H1 (cell line): ENCODE results near the gene PPP2R2D. TPM values are rescaled to one million over a fixed set of nuclear protein-coding genes. Genes with fewer than 3 reads are reported as not detected.

ENCODE experiments used
- CTCF ChIA-PET: fragments of 300-600 bp; sonication (Branson Sonifier 250); formaldehyde crosslinking; loops from one replicate; lab custom pipeline; 2021; ENCODE audit not compliant: partially characterized antibody; lab: Charles Lee
- POLR2A ChIA-PET: fragments of 300-600 bp; sonication (Branson Sonifier 250); formaldehyde crosslinking; loops from one replicate; lab custom pipeline; 2021; ENCODE audit warnings: inconsistent platforms; ENCODE audit not compliant: partially characterized antibody; lab: Charles Lee
- DNase-seq, 2 experiments: peaks; one replicate each; pipeline versions ENCODE4 v3.0.0 to v3.0.0-alpha.2; 2010 to 2022; ENCODE audit warnings: low spot score in 2 of 2, low read depth in 1 of 2, mixed read lengths in 1 of 2
- FAIRE-seq: peaks from 2 replicates; lab custom pipeline; 2011; peaks lifted over from hg19 to GRCh38; lab: Jason Lieb, UNC
- H2AFZ ChIP-seq: 2 replicates; pipeline ENCODE4 v1.8.1; 2012; ENCODE audit warnings: low read length, inconsistent platforms
- H2AK5ac ChIP-seq: 2 replicates; pipeline ENCODE4 v1.6.1; 2013; ENCODE audit warnings: low read depth, low read length
- H2BK120ac ChIP-seq: replicated peaks from 2 replicates; pipeline ENCODE3; 2013; ENCODE audit warnings: low read depth, low read length, inconsistent platforms
- H2BK12ac ChIP-seq: 2 replicates; pipeline ENCODE4 v1.6.1; 2013; ENCODE audit warnings: low read depth, low read length
- H2BK15ac ChIP-seq: 2 replicates; pipeline ENCODE4 v1.6.1; 2013; ENCODE audit warnings: low read length
- H2BK20ac ChIP-seq: 2 replicates; pipeline ENCODE4 v1.6.1; 2013; ENCODE audit warnings: low read length
- H2BK5ac ChIP-seq: 2 replicates; pipeline ENCODE4 v1.6.1; 2013; ENCODE audit warnings: low read depth, low read length
- H3K14ac ChIP-seq: 2 replicates; pipeline ENCODE4 v1.6.1; 2013; ENCODE audit warnings: inconsistent platforms; ENCODE audit not compliant: insufficient read length
- H3K18ac ChIP-seq: 2 replicates; pipeline ENCODE4 v1.6.1; 2013; ENCODE audit warnings: low read length; ENCODE audit errors: extremely low read depth
- H3K23ac ChIP-seq: 2 replicates; pipeline ENCODE4 v1.6.1; 2013; ENCODE audit warnings: inconsistent platforms; ENCODE audit not compliant: insufficient read length
- H3K23me2 ChIP-seq: 2 replicates; pipeline ENCODE4 v1.6.1; 2013; ENCODE audit warnings: low read depth, low read length
- H3K27ac ChIP-seq: 2 replicates; pipeline ENCODE4 v1.6.1; 2011; ENCODE audit warnings: low read depth, low read length, inconsistent platforms
- H3K27me3 ChIP-seq, 4 experiments: replicated peaks in 1 of 4; 1 replicate in 1 of 4; 2 replicates in 3 of 4; pipeline versions ENCODE4 v1.6.1 to v1.8.1; 2011 to 2013; ENCODE audit warnings: low read length in 3 of 4, mild to moderate bottlenecking in 3 of 4, inconsistent platforms in 2 of 4, mixed read lengths in 2 of 4, moderate library complexity in 1 of 4; ENCODE audit not compliant: control insufficient read depth in 3 of 4, insufficient read depth in 3 of 4; ENCODE audit errors: extremely low read depth in 1 of 4
- H3K36me3 ChIP-seq, 4 experiments: 2 replicates each; pipeline versions ENCODE4 v1.6.1 to v1.8.1; 2011 to 2013; ENCODE audit warnings: mild to moderate bottlenecking in 4 of 4, low read length in 3 of 4, moderate library complexity in 2 of 4, control low read depth in 1 of 4, inconsistent platforms in 1 of 4; ENCODE audit not compliant: insufficient read depth in 4 of 4, control insufficient read depth in 2 of 4
- H3K4ac ChIP-seq: replicated peaks from 2 replicates; pipeline ENCODE3; 2013; ENCODE audit warnings: low read length, low read depth, mixed read lengths, inconsistent platforms; ENCODE audit not compliant: insufficient read length
- H3K4me1 ChIP-seq, 4 experiments: replicated peaks in 1 of 4; 1 replicate in 1 of 4; 2 replicates in 3 of 4; pipeline versions ENCODE4 v1.6.1 to v1.8.1; 2011 to 2013; ENCODE audit warnings: low read length in 3 of 4, inconsistent platforms in 2 of 4, mixed read lengths in 1 of 4; ENCODE audit not compliant: insufficient read depth in 4 of 4, control insufficient read depth in 3 of 4
- H3K4me2 ChIP-seq, 2 experiments: 2 replicates each; pipeline versions ENCODE4 v1.6.1 to v1.8.1; 2011 to 2013; ENCODE audit warnings: low read depth in 2 of 2, low read length in 2 of 2, control low read depth in 1 of 2, inconsistent platforms in 1 of 2, mild to moderate bottlenecking in 1 of 2; ENCODE audit not compliant: insufficient read depth in 1 of 2
- H3K4me3 ChIP-seq, 4 experiments: fragments of 200-600, 300-600 bp in 1 of 4; sonication (generic), shearing (Covaris generic), sonication (Bioruptor Twin) in 1 of 4; 2 replicates each; pipeline versions ENCODE4 v1.5.1 to v1.8.1; 2011 to 2016; ENCODE audit warnings: low read length in 4 of 4, low read depth in 3 of 4, control low read depth in 2 of 4, inconsistent platforms in 2 of 4, mild to moderate bottlenecking in 2 of 4, mixed read lengths in 1 of 4, moderate library complexity in 1 of 4; ENCODE audit not compliant: insufficient read depth in 2 of 4; ENCODE audit errors: extremely low read depth in 1 of 4
- H3K56ac ChIP-seq: replicated peaks from 2 replicates; pipeline ENCODE3; 2013; ENCODE audit warnings: low read depth, mild to moderate bottlenecking, mixed read lengths, low read length, inconsistent platforms; ENCODE audit not compliant: insufficient read length
- H3K79me1 ChIP-seq: 2 replicates; pipeline ENCODE4 v1.6.1; 2013; ENCODE audit warnings: low read depth, low read length, control low read depth
- H3K79me2 ChIP-seq, 2 experiments: 2 replicates each; pipeline versions ENCODE4 v1.6.1 to v1.8.1; 2012 to 2013; ENCODE audit warnings: low read length in 2 of 2, mild to moderate bottlenecking in 2 of 2, inconsistent platforms in 1 of 2; ENCODE audit not compliant: insufficient read depth in 2 of 2, control insufficient read depth in 1 of 2
- H3K9ac ChIP-seq, 4 experiments: replicated peaks in 1 of 4; 1 replicate in 1 of 4; 2 replicates in 3 of 4; pipeline versions ENCODE4 v1.6.1 to v1.8.1; 2011 to 2013; ENCODE audit warnings: low read depth in 3 of 4, low read length in 3 of 4, control low read depth in 2 of 4, mild to moderate bottlenecking in 2 of 4, moderate library complexity in 2 of 4, inconsistent platforms in 1 of 4; ENCODE audit errors: extremely low read depth in 1 of 4
- H3K9me3 ChIP-seq, 2 experiments: 2 replicates each; pipeline versions ENCODE4 v1.6.1 to v1.8.1; 2012 to 2013; ENCODE audit warnings: mild to moderate bottlenecking in 2 of 2, moderate library complexity in 2 of 2, control low read depth in 1 of 2, inconsistent platforms in 1 of 2, low read depth in 1 of 2, low read length in 1 of 2, mixed read lengths in 1 of 2; ENCODE audit not compliant: insufficient read depth in 2 of 2
- H4K20me1 ChIP-seq, 2 experiments: replicated peaks in 1 of 2; 2 replicates each; pipeline versions ENCODE3 to v1.8.1; 2011 to 2013; ENCODE audit warnings: inconsistent platforms in 2 of 2, low read length in 2 of 2, mild to moderate bottlenecking in 1 of 2; ENCODE audit not compliant: insufficient read depth in 2 of 2, control insufficient read depth in 1 of 2
- H4K5ac ChIP-seq: 2 replicates; pipeline ENCODE4 v1.6.1; 2013; ENCODE audit warnings: low read length, low read depth, mixed read lengths, inconsistent platforms; ENCODE audit not compliant: insufficient read length
- H4K8ac ChIP-seq: 2 replicates; pipeline ENCODE4 v1.8.0; 2013; ENCODE audit warnings: mild to moderate bottlenecking, moderate library complexity, low read length, inconsistent platforms; ENCODE audit not compliant: insufficient read depth; ENCODE audit errors: extremely low read depth
- H4K91ac ChIP-seq: replicated peaks from 2 replicates; pipeline ENCODE3; 2013; ENCODE audit warnings: low read length, mixed read lengths, inconsistent platforms; ENCODE audit not compliant: insufficient read length
- ASH2L ChIP-seq: fragments of 200-600, 300-600 bp; sonication (generic); IDR thresholded peaks from one replicate; pipeline ENCODE4 v1.7.1; 2017; ENCODE audit warnings: low read length
- ATF3 ChIP-seq: IDR thresholded peaks from 2 replicates; pipeline ENCODE4 v1.6.1; 2011; ENCODE audit warnings: low read depth, mild to moderate bottlenecking, low read length; ENCODE audit not compliant: insufficient read depth
- CHD2 ChIP-seq: IDR thresholded peaks from 2 replicates; pipeline ENCODE4 v1.6.1; 2012; ENCODE audit warnings: low read length, improper control_type of control experiment
- CTCF ChIP-seq, 3 experiments: IDR thresholded peaks; 1 replicate in 2 of 3; 2 replicates in 1 of 3; pipeline versions ENCODE4 v1.5.1 to v1.6.1; 2011; ENCODE audit warnings: low read length in 3 of 3, mild to moderate bottlenecking in 3 of 3, inconsistent platforms in 2 of 3, low read depth in 1 of 3, moderate library complexity in 1 of 3; ENCODE audit not compliant: insufficient read depth in 1 of 3; ENCODE audit errors: control extremely low read depth in 1 of 3
- KDM1A ChIP-seq: fragments of 200-600, 300-600 bp; sonication (generic); IDR thresholded peaks from 2 replicates; pipeline ENCODE4 v1.7.1; 2016; ENCODE audit warnings: mild to moderate bottlenecking, low read length, borderline replicate concordance
- KDM4A ChIP-seq: IDR thresholded peaks from one replicate; pipeline ENCODE4 v1.7.1; 2012; ENCODE audit warnings: low read depth, mild to moderate bottlenecking, moderate library complexity, low read length, inconsistent platforms; ENCODE audit not compliant: severe bottlenecking
- KDM5A ChIP-seq: fragments of 200-600 bp; IDR thresholded peaks from 2 replicates; pipeline ENCODE4 v1.7.1; 2012; ENCODE audit warnings: mild to moderate bottlenecking, low read length, inconsistent platforms, mixed read lengths
- NRF1 ChIP-seq: IDR thresholded peaks from 2 replicates; pipeline ENCODE4 v1.6.1; 2011; ENCODE audit warnings: mild to moderate bottlenecking, low read depth, low read length, improper control_type of control experiment
- RFX5 ChIP-seq: IDR thresholded peaks from 2 replicates; pipeline ENCODE4 v1.6.1; 2011; ENCODE audit warnings: low read depth, low read length, improper control_type of control experiment, borderline replicate concordance
- TBP ChIP-seq: IDR thresholded peaks from 2 replicates; pipeline ENCODE4 v1.6.1; 2011; ENCODE audit warnings: low read depth, low read length, improper control_type of control experiment
- WGBS, 2 experiments: shearing (Covaris generic) in 1 of 2; methylation state at CpG; one replicate each; pipeline versions ENCODE4 v1.1.6 to v1.1.7; 2013 to 2015; ENCODE audit warnings: low lambda C conversion rate in 2 of 2, mixed read lengths in 2 of 2, inconsistent platforms in 1 of 2, low coverage in 1 of 2, missing lambda C conversion rate in 1 of 2; ENCODE audit not compliant: insufficient replicate concordance in 2 of 2, insufficient coverage in 1 of 2, insufficient read length in 1 of 2; ENCODE audit errors: extremely low coverage in 1 of 2, missing lambda C conversion rate in 1 of 2; 5-methylcytosine and 5-hydroxymethylcytosine counted together
- polyA plus RNA-seq, 7 experiments: library from polyadenylated mRNA; depleted of rRNA in 3 of 7; stranded (reverse) in 5 of 7; unstranded in 2 of 7; fragments of >200 nt in 5 of 7; fragments of 200-250 nt in 2 of 7; gene quantifications; 1 replicate in 5 of 7; 2 replicates in 1 of 7; 4 replicates in 1 of 7; pipeline versions ENCODE4 v1.2.1 to v1.2.3, GENCODE V29; 2011 to 2013; ENCODE audit warnings: missing spikeins in 2 of 7, mixed read lengths in 2 of 7
- total RNA-seq: library from RNA; stranded (reverse); fragmentation: NEBNext Ultra II Directional; extraction: Animal tissue kit (Norgen Biotek cat#: 25700); gene quantifications from 2 replicates; pipeline ENCODE4 v1.2.1, GENCODE V29; 2021
- TF ChIP-seq, protein P1 (sequence below): IDR thresholded peaks from 2 replicates; pipeline ENCODE4 v1.6.1; 2012; ENCODE audit warnings: inconsistent platforms

PPP2R2D gene
- total and polyA plus RNA-seq, 2 of the 8 experiments (the other 6 are each of a cell fraction or from before 2014, with no cell fraction given), result 25.4 to 32.8 TPM

GRCh38 chr10:131876017-131876416 is 24.8 kb upstream of the PPP2R2D start:
- H3K79me2 ChIP-seq, result no peaks in the 10 kb centered on the region
- H3K23me2 ChIP-seq, result no peaks in the 10 kb centered on the region
- DNase-seq (no peak), FAIRE-seq (no peak)
- H3K9me3 ChIP-seq, result peaks cover 4% of the 10 kb centered on the region in 2 experiments; a peak in 2 of 4 replicates
- no peak overlapping the region for H2BK5ac ChIP-seq
- POLR2A ChIA-PET, result no interaction called here
- H3K36me3 ChIP-seq, result no peaks in the 10 kb centered on the region
- no peak overlapping the region for H4K91ac ChIP-seq
- no peak overlapping the region for H3K14ac ChIP-seq
- no peaks in the 10 kb centered on the region for H4K20me1 ChIP-seq
- H3K56ac ChIP-seq, result no peak overlapping the region
- H4K8ac ChIP-seq, result no peak overlapping the region
- no peak overlapping the region for H3K27ac ChIP-seq
- H3K23ac ChIP-seq, result no peak overlapping the region
- H3K4me3 ChIP-seq, result no peak overlapping the region
- no peak overlapping the region for H2BK120ac ChIP-seq
- no peak overlapping the region for H3K4me2 ChIP-seq
- H2BK12ac ChIP-seq, result no peak overlapping the region
- peaks cover 0 to 3% (median 0%) of the 10 kb centered on the region in 4 experiments; a peak in 2 of 7 replicates for H3K4me1 ChIP-seq
- H2BK20ac ChIP-seq, result no peak overlapping the region
- no peak overlapping the region for H2BK15ac ChIP-seq
- no peak overlapping the region for H4K5ac ChIP-seq
- no peak overlapping the region for H2AFZ ChIP-seq
- WGBS, 2 experiments, result 86% methylated on average over 5 of the region's 10 CpGs; no CpG with 5 or more reads in 1 of the 2 experiments
- H3K27me3 ChIP-seq, result no peaks in the 10 kb centered on the region; a peak in 1 of 7 replicates
- no peaks in the 10 kb centered on the region for H3K79me1 ChIP-seq
- no peak overlapping the region for H3K9ac ChIP-seq
- no peak overlapping the region for H2AK5ac ChIP-seq
- H3K18ac ChIP-seq, result no peak overlapping the region
- H3K4ac ChIP-seq, result no peak overlapping the region
- CTCF ChIA-PET, result interaction anchor here (0.6 to 3.8 kb wide), 8 partner anchors 16 to 634 kb away, joined by 3 to 21 read pairs (median 4); no protein-coding TSS in a partner anchor
- no peak for TF ChIP-seq NRF1
- TF ChIP-seq RFX5, result no peak
- TF ChIP-seq CHD2, result no peak
- TF ChIP-seq, protein P1, sequence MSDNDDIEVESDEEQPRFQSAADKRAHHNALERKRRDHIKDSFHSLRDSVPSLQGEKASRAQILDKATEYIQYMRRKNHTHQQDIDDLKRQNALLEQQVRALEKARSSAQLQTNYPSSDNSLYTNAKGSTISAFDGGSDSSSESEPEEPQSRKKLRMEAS, result no peak
- TF ChIP-seq CTCF (IDR thresholded peaks at IDR 0.05; ENCODE audit: control extremely low read depth in 1 of 3, insufficient read depth in 1 of 3, low read depth in 1 of 3, low read length in 3 of 3), result no peak
- TF ChIP-seq ATF3, result no peak
- TF ChIP-seq KDM4A, result no peak
- no peak for TF ChIP-seq KDM5A
- no peak for TF ChIP-seq ASH2L
- TF ChIP-seq KDM1A, result no peak
- no peak for TF ChIP-seq TBP
